ENCODE measurements around the gene ERAP2. TPM values are rescaled to one million over a fixed set of nuclear protein-coding genes. Genes with fewer than 3 reads are reported as not detected.

The ERAP2 gene
- total RNA-seq, 4 donors from 2014 or later: 5.7 to 20.9 (median 13.7) TPM

GRCh38 chr5:96863114-96863513, 13.2 kb upstream of the ERAP2 start:
- Histone ChIP-seq H3K4me1 (no peaks in the 10 kb centered on the region), H3K27ac (no peak overlapping the region), H3K27me3 (no peaks in the 10 kb centered on the region), H3K4me3 (no peak overlapping the region), H3K36me3 (no peaks in the 10 kb centered on the region), H3K9me3 (no peaks in the 10 kb centered on the region)
- intact Hi-C loops (cut with DNase I): no loop called here
- DNase-seq: no peak
- WGBS, 2 donors: 87 to 88% methylated on average over 2 of the region's 2 CpGs
- TF ChIP-seq POLR2A (IDR thresholded peaks at IDR 0.05): no peak
- no peak for TF ChIP-seq CTCF (IDR thresholded peaks at IDR 0.05)

GRCh38 chr5:96863949-96864584, 12.2 kb upstream of the ERAP2 start:
- TF ChIP-seq CTCF (IDR thresholded peaks at IDR 0.05): no peak
- no peak for TF ChIP-seq POLR2A (IDR thresholded peaks at IDR 0.05)
- no peaks in the 10 kb centered on the region for H3K27me3 ChIP-seq
- no peaks in the 10 kb centered on the region for H3K36me3 ChIP-seq
- no peaks in the 10 kb centered on the region for H3K9me3 ChIP-seq
- WGBS, 2 donors: 65 to 75% methylated on average over 3 of the region's 3 CpGs
- no peak for DNase-seq
- peaks cover 0 to 3% (median 0%) of the 10 kb centered on the region in 3 donors for H3K4me1 ChIP-seq
- intact Hi-C loops (cut with DNase I): no loop called here
- H3K27ac ChIP-seq: no peak overlapping the region
- H3K4me3 ChIP-seq: no peak overlapping the region

- Histone ChIP-seq H3K9me3 (no peaks in the 10 kb centered on the region), H3K27me3 (no peaks in the 10 kb centered on the region), H3K4me1 (peaks cover 0 to 4% (median 0%) of the 10 kb centered on the region in 3 donors), H3K4me3 (no peak overlapping the region), H3K36me3 (no peaks in the 10 kb centered on the region), H3K27ac (no peak overlapping the region)
- WGBS, 2 donors: 86 to 88% methylated on average over 1 of the region's 1 CpG
- TF ChIP-seq CTCF (IDR thresholded peaks at IDR 0.05) (no peak), POLR2A (IDR thresholded peaks at IDR 0.05) (no peak)
- intact Hi-C loops (cut with DNase I): no loop called here
- DNase-seq: no peak
Measured at GRCh38 chr5:96864922-96865530, 11.3 kb upstream of the ERAP2 start.

- 59 to 65% methylated on average over 5 to 6 of the region's 6 CpGs for WGBS, 2 donors
- peaks cover 0 to 11% (median 0%) of the 10 kb centered on the region in 3 donors for H3K4me1 ChIP-seq
- H3K36me3 ChIP-seq: no peaks in the 10 kb centered on the region
- no peak overlapping the region for H3K27ac ChIP-seq
- intact Hi-C loops (cut with DNase I): no loop called here
- no peak for DNase-seq
- no peaks in the 10 kb centered on the region for H3K9me3 ChIP-seq
- TF ChIP-seq CTCF (IDR thresholded peaks at IDR 0.05) (peak; percentile 79 to 95 (median 88)), POLR2A (IDR thresholded peaks at IDR 0.05) (no peak)
- H3K27me3 ChIP-seq: no peaks in the 10 kb centered on the region
- no peak overlapping the region for H3K4me3 ChIP-seq
Measured at GRCh38 chr5:96868603-96869371, 7.5 kb upstream of the ERAP2 start.

GRCh38 chr5:96869372-96869641, 7.0 kb upstream of the ERAP2 start:
- no peak for DNase-seq
- no peak overlapping the region for H3K27ac ChIP-seq
- no peaks in the 10 kb centered on the region for H3K36me3 ChIP-seq
- peaks cover 0 to 11% (median 0%) of the 10 kb centered on the region in 3 donors for H3K4me1 ChIP-seq
- TF ChIP-seq POLR2A (IDR thresholded peaks at IDR 0.05): no peak
- no peak for TF ChIP-seq CTCF (IDR thresholded peaks at IDR 0.05)
- no peaks in the 10 kb centered on the region for H3K9me3 ChIP-seq
- no peak overlapping the region for H3K4me3 ChIP-seq
- intact Hi-C loops (cut with DNase I): no loop called here
- no peaks in the 10 kb centered on the region for H3K27me3 ChIP-seq

Measured in esophagus squamous epithelium (tissue), 5 donors.